Stimulated activated naive CD8-positive, alpha-beta T cell treated with anti-CD3 and anti-CD28 coated beads, Interleukin-15, amount 100 ng/mL, for 72 hours (primary cell): ENCODE measurements around the gene HMX1.

Source experiments
- ATAC-seq: fragments of 150-1000 bp; cut with Tn5 transposase; 2 replicates; pipeline ENCODE4 v1.10.0; 2021; ENCODE audit warnings: mild to moderate bottlenecking, moderate library complexity
- DNase-seq, 2 donors: peaks; one replicate each; pipeline ENCODE4 v3.0.0; 2021 to 2022
- H3K27ac Mint-ChIP-seq, 2 donors: one replicate each; pipeline ENCODE4 v1.8.0; 2022; ENCODE audit warnings: mild to moderate bottlenecking in 2 of 2, mixed read lengths in 2 of 2, moderate library complexity in 2 of 2
- H3K27me3 Mint-ChIP-seq: one replicate; pipeline ENCODE4 v1.8.0; 2022; ENCODE audit warnings: mixed read lengths
- H3K4me1 Mint-ChIP-seq: one replicate; pipeline ENCODE4 v1.8.0; 2022; ENCODE audit warnings: mild to moderate bottlenecking, mixed read lengths
- H3K4me3 Mint-ChIP-seq, 2 donors: one replicate each; pipeline ENCODE4 v1.8.0; 2022; ENCODE audit warnings: mild to moderate bottlenecking in 2 of 2, mixed read lengths in 2 of 2, moderate library complexity in 1 of 2
- H3K9me3 Mint-ChIP-seq, 2 donors: one replicate each; pipeline ENCODE4 v1.8.0; 2022; ENCODE audit warnings: mixed read lengths in 2 of 2

Gene HMX1

DNA sequence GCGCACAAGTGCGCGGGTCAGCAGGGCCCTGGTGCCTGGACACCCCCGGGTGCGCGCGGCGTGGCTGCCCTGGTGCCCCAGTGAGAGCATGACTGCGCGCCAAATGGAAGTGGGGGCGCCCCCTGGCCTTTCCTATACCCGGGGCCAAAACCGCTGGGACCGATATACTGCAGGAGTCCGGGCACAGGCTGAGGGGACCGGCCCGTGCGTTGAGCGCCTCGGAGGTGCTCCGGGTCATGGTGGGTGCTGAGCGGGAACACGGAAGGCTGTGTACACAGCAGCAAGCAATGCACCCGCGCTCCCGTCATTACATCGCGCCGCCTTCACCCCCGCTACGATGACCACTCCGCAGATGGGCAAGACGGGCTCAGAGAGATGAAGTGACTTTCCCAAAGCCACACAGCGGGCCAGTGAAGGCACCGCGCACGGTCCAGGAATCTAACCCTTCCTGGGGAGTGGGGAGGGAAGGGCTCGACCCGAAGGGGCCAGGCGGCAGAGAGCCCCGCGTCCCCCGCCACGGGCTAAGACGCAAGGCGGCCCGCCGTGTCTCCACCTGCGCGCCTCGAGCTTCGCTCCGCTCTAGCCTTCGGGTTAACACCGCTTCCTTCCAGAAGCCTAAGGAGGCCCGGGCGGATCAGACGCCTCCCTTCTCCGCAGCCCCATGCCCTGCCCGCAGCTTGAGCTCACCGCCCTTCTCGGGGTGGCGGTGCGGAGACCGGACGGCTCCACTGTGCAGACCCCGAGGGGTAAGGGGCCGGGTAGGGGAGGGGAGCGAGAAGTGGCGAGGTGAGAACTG is 11.3 kb downstream of the HMX1 start:
- no peak overlapping the region for H3K27ac Mint-ChIP-seq
- DNase-seq (no peak), ATAC-seq (no peak)
- H3K27me3 Mint-ChIP-seq: peaks cover 99% of the 10 kb centered on the region
- peak overlapping the region in 1 of 2 donors; percentile 44 for H3K4me3 Mint-ChIP-seq
- H3K4me1 Mint-ChIP-seq: peaks cover 30% of the 10 kb centered on the region
- no peaks in the 10 kb centered on the region for H3K9me3 Mint-ChIP-seq

DNA sequence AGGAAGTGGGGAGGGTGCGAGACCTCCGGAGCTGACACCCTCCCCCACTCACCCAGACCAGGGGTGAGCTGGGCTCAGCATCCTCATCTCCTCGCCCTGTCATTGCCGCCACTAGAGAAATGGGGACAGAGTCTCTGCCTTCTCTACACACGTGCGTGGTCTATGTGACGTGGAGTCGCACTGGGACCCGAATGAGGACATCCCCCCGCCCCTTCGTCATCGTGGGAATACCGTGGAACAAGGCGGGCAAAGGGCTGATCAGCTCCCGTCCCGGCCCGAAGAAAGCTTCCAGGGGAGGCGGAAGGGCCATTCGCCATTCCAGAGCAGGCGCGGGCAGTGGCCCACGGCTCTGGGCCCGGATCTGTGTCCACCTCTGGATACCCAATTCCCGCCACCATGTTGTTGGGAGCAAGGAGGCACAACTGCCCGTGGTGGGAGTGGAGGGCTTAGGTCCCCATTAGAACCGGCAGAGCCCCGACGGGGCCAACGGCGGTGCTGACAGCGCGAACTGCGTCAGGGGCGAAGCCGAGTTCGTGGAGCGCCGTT is 12.0 kb downstream of the HMX1 start:
- H3K27ac Mint-ChIP-seq: no peak overlapping the region
- no peak overlapping the region for H3K4me3 Mint-ChIP-seq
- peaks cover 99% of the 10 kb centered on the region for H3K27me3 Mint-ChIP-seq
- peaks cover 30% of the 10 kb centered on the region for H3K4me1 Mint-ChIP-seq
- ATAC-seq (no peak), DNase-seq (no peak)
- no peaks in the 10 kb centered on the region for H3K9me3 Mint-ChIP-seq

- no peak overlapping the region for H3K27ac Mint-ChIP-seq
- ATAC-seq (no peak), DNase-seq (no peak)
- H3K9me3 Mint-ChIP-seq: no peaks in the 10 kb centered on the region
- H3K4me1 Mint-ChIP-seq: peaks cover 25% of the 10 kb centered on the region
- H3K27me3 Mint-ChIP-seq: peaks cover 96% of the 10 kb centered on the region
- no peak overlapping the region for H3K4me3 Mint-ChIP-seq
These were observed 12.9 kb downstream of the HMX1 start for GRCh38 chr4:8858701-8859210.

DNA sequence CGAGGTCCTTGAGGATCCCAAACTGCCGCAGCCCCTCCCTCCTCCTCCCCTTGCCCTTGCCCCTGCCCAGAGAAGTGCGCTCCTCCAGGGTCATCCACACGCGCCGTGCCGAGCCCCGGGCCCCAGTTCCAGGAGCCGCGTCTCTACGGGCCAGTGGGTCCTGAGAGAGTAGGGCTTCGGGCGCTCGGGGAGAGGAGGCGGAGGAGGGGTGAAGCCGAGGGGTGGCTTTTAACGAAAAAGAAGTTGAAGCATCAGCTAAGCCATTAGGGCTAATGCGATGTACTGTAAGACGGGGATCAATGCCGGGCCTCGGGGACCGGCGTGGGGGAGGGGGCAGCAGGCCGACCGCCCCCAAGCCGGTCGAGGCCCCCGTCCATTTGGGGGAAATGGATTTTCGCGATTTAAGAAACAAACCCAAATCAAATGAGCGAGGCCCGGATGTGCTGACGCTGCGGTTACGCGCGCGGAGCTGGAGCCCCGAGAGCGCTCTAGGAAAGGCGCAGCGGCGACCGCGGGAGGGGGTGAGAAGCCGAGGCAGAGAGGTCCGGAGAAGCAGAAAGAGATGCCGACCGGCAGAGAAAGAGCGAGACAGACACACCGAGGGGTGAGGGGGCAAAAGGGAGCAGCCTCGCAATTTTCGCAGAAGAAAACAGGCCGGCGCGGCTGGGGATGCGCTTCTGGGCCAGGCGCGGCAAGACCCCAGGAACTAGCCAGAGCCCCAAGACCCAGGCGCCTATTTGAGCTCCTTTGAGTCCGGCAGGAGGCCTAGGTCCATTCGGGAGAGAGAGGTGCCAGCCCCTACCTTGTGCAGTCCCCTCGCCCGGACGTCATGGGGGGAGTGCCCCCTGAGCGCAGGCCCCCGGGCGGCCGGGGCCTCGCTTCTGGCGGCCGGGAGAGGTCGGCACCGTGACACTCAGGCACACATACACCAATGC is 13.6 kb downstream of the HMX1 start:
- Mint-ChIP-seq H3K27me3 (peaks cover 89% of the 10 kb centered on the region), H3K4me3 (peak overlapping the region; percentile 45 to 53), H3K9me3 (no peaks in the 10 kb centered on the region), H3K27ac (no peak overlapping the region), H3K4me1 (peaks cover 25% of the 10 kb centered on the region)
- DNase-seq (no peak), ATAC-seq (no peak)

DNA sequence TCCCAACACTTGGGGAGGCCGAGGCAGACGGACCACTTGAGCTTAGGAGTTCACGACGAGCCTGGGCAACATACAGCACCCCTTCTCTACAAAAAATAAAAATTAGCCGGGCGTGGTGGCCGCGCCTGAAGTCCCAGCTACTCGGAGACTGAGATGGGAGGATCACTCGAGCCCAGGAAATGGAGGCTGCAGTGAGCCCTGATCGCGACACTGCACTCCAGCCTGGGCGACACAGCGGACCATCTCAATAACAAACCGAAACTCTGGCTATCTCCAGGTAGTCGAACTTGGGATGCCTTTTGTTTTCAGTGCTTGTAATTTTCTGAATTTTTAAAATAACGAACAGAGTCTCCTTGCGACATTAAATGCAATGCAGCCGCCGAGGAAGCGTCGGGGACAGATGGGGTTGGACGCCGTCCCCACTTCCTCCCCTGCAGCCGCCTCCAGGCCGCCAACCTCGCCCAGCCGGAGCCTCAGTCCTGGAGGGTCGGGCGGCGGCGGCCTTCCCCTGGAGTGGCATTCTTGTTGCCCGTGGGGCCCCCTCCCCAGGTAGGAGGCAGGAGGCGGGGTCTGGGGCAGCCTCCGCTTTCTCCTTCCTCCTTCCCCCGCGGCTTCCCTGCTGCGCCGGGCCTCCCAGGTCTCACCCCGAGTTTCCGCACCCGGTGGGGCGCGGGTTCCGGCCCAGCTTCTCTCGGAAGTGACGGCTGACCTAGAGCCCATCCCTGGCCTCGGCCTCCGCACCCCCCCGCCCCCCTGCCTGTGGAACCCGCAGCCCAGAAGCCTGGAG is 14.6 kb downstream of the HMX1 start:
- Mint-ChIP-seq H3K4me1 (peaks cover 25% of the 10 kb centered on the region), H3K27me3 (peaks cover 81% of the 10 kb centered on the region), H3K9me3 (no peaks in the 10 kb centered on the region), H3K27ac (no peak overlapping the region), H3K4me3 (peak overlapping the region; percentile 39 to 53)
- DNase-seq (no peak), ATAC-seq (no peak)

DNA sequence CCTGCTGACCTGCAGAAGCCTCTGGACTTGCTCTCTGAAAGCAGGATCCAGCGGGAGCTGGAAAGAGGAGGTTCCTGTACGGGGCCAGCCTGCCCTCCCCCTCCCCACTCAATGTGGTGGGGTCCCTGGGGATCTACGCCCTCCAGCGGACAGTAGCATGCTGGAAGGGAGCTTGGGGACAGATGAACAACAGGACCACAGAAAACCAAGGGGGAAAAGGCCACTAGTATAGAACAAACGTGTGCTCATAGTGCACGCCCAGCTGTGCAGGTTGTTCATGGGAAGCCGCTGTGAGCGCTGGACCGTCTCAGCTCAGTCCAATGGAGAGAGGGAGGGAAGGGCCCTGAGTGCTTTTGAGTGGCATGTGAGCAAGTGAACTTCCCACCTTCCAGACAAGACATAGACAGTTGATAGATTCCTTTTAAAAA is 15.8 kb downstream of the HMX1 start:
- Mint-ChIP-seq H3K27ac (peak overlapping the region in 1 of 2 donors; percentile 93), H3K4me3 (peak overlapping the region in 1 of 2 donors; percentile 29), H3K27me3 (peaks cover 77% of the 10 kb centered on the region), H3K9me3 (no peaks in the 10 kb centered on the region), H3K4me1 (peaks cover 19% of the 10 kb centered on the region)
- no peak for DNase-seq
- ATAC-seq: no peak

DNA sequence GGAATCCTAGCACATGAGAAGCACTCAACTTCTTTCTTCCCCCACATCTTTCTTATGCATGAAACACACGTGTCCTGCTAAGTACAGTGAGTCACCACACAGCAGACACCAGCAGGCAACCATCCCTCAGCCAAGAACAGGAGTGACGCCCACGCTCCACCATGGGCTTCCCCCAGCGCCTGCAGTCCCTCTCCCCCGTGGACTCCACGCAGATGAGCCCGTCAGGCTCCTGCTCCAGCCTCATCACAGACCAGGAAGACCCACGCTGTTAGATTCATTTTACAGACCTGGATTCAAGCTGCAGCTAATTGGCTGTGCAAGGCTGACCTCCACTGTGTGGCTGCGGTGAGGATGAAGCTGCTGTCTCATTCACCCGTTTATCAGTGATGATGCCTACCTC is 16.7 kb downstream of the HMX1 start:
- Mint-ChIP-seq H3K4me1 (peaks cover 14% of the 10 kb centered on the region), H3K4me3 (no peak overlapping the region), H3K9me3 (no peaks in the 10 kb centered on the region), H3K27ac (no peak overlapping the region), H3K27me3 (peaks cover 77% of the 10 kb centered on the region)
- DNase-seq (no peak), ATAC-seq (no peak)

GRCh38 chr4:8854016-8854415 is 17.6 kb downstream of the HMX1 start:
- Mint-ChIP-seq H3K4me1 (peaks cover 9% of the 10 kb centered on the region), H3K27me3 (peaks cover 70% of the 10 kb centered on the region), H3K27ac (no peak overlapping the region), H3K4me3 (no peak overlapping the region), H3K9me3 (no peaks in the 10 kb centered on the region)
- no peak for DNase-seq
- no peak for ATAC-seq

- Mint-ChIP-seq H3K4me3 (no peak overlapping the region), H3K9me3 (no peaks in the 10 kb centered on the region), H3K4me1 (peaks cover 9% of the 10 kb centered on the region), H3K27me3 (peaks cover 70% of the 10 kb centered on the region), H3K27ac (no peak overlapping the region)
- no peak for DNase-seq
- ATAC-seq: no peak
These were observed 18.4 kb downstream of the HMX1 start for GRCh38 chr4:8853249-8853648.

GRCh38 chr4:8852118-8852704 is 19.4 kb downstream of the HMX1 start:
- no peak for DNase-seq
- H3K4me3 Mint-ChIP-seq: no peak overlapping the region
- peaks cover 60% of the 10 kb centered on the region for H3K27me3 Mint-ChIP-seq
- ATAC-seq: no peak
- H3K9me3 Mint-ChIP-seq: no peaks in the 10 kb centered on the region
- H3K4me1 Mint-ChIP-seq: peaks cover 9% of the 10 kb centered on the region
- H3K27ac Mint-ChIP-seq: no peak overlapping the region

DNA sequence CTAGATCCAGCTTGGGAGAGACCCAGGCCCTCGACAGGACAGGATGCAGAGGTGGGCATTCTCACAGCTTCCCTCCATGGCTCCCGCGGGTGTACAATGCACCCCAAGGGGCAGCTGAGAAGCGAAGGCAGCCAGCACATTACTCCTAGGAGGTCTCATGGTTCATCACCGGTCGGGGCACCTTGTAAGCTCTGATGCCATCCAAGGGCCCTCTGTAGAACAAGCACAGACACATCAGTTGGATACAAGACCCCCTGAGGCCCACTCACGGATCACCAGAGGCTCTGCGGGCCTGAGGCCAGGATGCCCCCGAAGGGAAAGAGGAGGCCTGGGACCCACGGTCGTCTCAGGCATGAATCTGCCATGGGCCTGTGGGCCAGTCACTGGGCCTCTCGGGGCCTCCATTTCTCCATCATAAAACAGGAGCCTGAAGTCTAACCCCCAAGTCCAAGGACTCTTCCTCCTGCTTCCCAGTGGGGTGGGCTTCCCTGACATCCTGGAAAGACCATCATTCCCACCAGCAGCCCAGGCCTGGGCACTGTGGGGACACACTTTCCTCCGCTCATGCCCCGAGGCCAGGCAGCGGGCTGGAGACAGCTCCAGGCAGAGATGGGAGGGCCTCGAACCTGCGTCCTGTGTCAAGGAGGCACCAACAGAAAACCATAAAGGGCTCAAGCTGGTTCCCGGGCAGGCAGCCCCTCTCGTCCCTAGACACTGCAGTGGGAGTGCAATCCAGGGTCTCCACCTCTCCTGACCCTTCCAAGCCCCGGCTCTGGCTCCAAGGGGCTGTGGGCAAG is 20.1 kb downstream of the HMX1 start:
- no peak overlapping the region for H3K27ac Mint-ChIP-seq
- H3K4me1 Mint-ChIP-seq: peaks cover 9% of the 10 kb centered on the region
- H3K4me3 Mint-ChIP-seq: no peak overlapping the region
- ATAC-seq (no peak), DNase-seq (no peak)
- no peaks in the 10 kb centered on the region for H3K9me3 Mint-ChIP-seq
- peaks cover 53% of the 10 kb centered on the region for H3K27me3 Mint-ChIP-seq

DNA sequence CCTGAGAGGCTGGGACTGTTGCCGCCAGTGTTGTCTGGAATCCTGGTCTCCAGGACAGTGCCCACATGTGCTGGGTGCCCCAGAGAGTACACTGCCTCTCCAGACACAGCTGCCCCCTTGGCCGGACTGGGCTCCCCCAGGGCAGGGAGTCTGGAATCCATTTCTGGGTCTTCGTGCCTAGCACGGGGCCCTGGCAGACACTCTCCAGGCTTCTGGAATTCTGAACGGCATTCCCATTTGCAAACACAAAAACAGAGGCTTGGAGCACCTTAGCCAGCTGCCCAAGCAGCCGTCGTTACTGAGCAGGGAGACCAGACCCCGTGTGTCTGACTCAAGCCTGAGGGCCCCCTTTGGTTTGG is 20.8 kb downstream of the HMX1 start:
- Mint-ChIP-seq H3K9me3 (no peaks in the 10 kb centered on the region), H3K4me3 (no peak overlapping the region), H3K27me3 (peaks cover 46% of the 10 kb centered on the region), H3K4me1 (peaks cover 3% of the 10 kb centered on the region), H3K27ac (no peak overlapping the region)
- no peak for DNase-seq
- no peak for ATAC-seq

- no peak overlapping the region for H3K27ac Mint-ChIP-seq
- H3K4me1 Mint-ChIP-seq: no peaks in the 10 kb centered on the region
- peaks cover 40% of the 10 kb centered on the region for H3K27me3 Mint-ChIP-seq
- DNase-seq (no peak), ATAC-seq (peak; percentile 30)
- H3K9me3 Mint-ChIP-seq: no peaks in the 10 kb centered on the region
- no peak overlapping the region for H3K4me3 Mint-ChIP-seq
These were observed 21.4 kb downstream of the HMX1 start for GRCh38 chr4:8850074-8850829.
